AG04449 (cell line): ENCODE data around the gene ABR.
"Not testable (repeated sequence)": the region's sequence is repeated elsewhere in the genome, so short reads cannot be mapped to it uniquely, and the experiment has no call there.

Source experiments
- CTCF ChIA-PET: fragments of 350-600 bp; formaldehyde crosslinking; extraction: SDS; loops from one replicate; lab custom pipeline; 2021; ENCODE audit warnings: antibody characterized with exemption; lab: Yijun Ruan, JAX
- POLR2A ChIA-PET: fragments of 400-600, 350-600 bp; formaldehyde crosslinking; extraction: SDS; loops from one replicate; lab custom pipeline; 2020; ENCODE audit warnings: antibody characterized with exemption, inconsistent platforms; lab: Yijun Ruan, JAX
- DNase-seq: peaks from one replicate; pipeline ENCODE4 v3.0.0-alpha.2; 2010; ENCODE audit warnings: low read depth, low spot score
- H3K4me3 ChIP-seq: 2 replicates; pipeline ENCODE4 v1.5.1; 2011; ENCODE audit warnings: low read depth, mild to moderate bottlenecking, control low read depth, low read length
- CTCF ChIP-seq: IDR thresholded peaks from one replicate; pipeline ENCODE4 v1.5.1; 2011; ENCODE audit warnings: mild to moderate bottlenecking, moderate library complexity, low read length, control low read depth, inconsistent platforms; ENCODE audit not compliant: insufficient read depth; ENCODE audit errors: missing control alignments

Gene ABR

GRCh38 chr17:1076982-1077302, 102.8 kb downstream of the ABR start:
- CTCF ChIA-PET, result interaction anchor here (1.3 to 1.7 kb wide), 2 partner anchors 18 to 21 kb away, joined by 3 to 9 read pairs; no protein-coding TSS in a partner anchor
- no peak overlapping the region for H3K4me3 ChIP-seq
- no peak for TF ChIP-seq CTCF
- no peak for DNase-seq
- POLR2A ChIA-PET, result no interaction called here

- ChIA-PET CTCF (interaction anchor here (1.3 to 3.6 kb wide), 4 partner anchors 10 to 20 kb away, joined by 3 to 14 read pairs (median 6); no protein-coding TSS in a partner anchor), POLR2A (no interaction called here)
- no peak overlapping the region for H3K4me3 ChIP-seq
- DNase-seq, result no peak
- TF ChIP-seq CTCF, result no peak
Observed at GRCh38 chr17:1076299-1076981, 103.3 kb downstream of the ABR start.

GRCh38 chr17:1074886-1075605, 104.7 kb downstream of the ABR start:
- no peak overlapping the region for H3K4me3 ChIP-seq
- POLR2A ChIA-PET, result no interaction called here
- CTCF ChIA-PET, result interaction anchor here (1.3 to 3.6 kb wide), 2 partner anchors 19 to 111 kb away, joined by 4 to 14 read pairs; no protein-coding TSS in a partner anchor
- no peak for TF ChIP-seq CTCF
- no peak for DNase-seq

- CTCF ChIA-PET, result interaction anchor here (1.3 to 3.6 kb wide), 2 partner anchors 18 to 112 kb away, joined by 4 to 14 read pairs; no protein-coding TSS in a partner anchor
Observed at GRCh38 chr17:1073963-1074625, 105.7 kb downstream of the ABR start.

GRCh38 chr17:1073241-1073962, 106.4 kb downstream of the ABR start:
- POLR2A ChIA-PET, result no interaction called here
- CTCF ChIA-PET, result interaction anchor here (3.6 kb wide), 1 partner anchor 17 kb away, joined by 14 read pairs; no protein-coding TSS in a partner anchor
- no peak for DNase-seq
- H3K4me3 ChIP-seq, result no peak overlapping the region
- no peak for TF ChIP-seq CTCF

More at GRCh38 chr17:1073963-1074625, 105.7 kb downstream of the ABR start:
- DNase-seq, H3K4me3 ChIP-seq, POLR2A ChIA-PET: not testable (repeated sequence)

- POLR2A ChIA-PET, result no interaction called here
Observed at GRCh38 chr17:1072551-1072961, 107.2 kb downstream of the ABR start.

More at GRCh38 chr17:1072551-1072961, 107.2 kb downstream of the ABR start:
- H3K4me3 ChIP-seq, result no peak overlapping the region
- TF ChIP-seq CTCF, result no peak
- DNase-seq, result no peak
- CTCF ChIA-PET, result no interaction called here
